Activated CD4-positive, alpha-beta T cell treated with anti-CD3 and anti-CD28 coated beads for 1 hour (primary cell): ENCODE measurements around the gene ADAMTSL5.

Source experiments
- DNase-seq: peaks from one replicate; pipeline ENCODE4 v3.0.0-alpha.2; 2020

Gene ADAMTSL5

GRCh38 chr19:1465191-1466016 is 47.4 kb downstream of the ADAMTSL5 start:
- DNase-seq, result no peak

GRCh38 chr19:1461862-1462261 is 51.0 kb downstream of the ADAMTSL5 start:
- DNase-seq, result no peak

GRCh38 chr19:1460033-1460995 is 52.5 kb downstream of the ADAMTSL5 start:
- DNase-seq, result no peak

DNA sequence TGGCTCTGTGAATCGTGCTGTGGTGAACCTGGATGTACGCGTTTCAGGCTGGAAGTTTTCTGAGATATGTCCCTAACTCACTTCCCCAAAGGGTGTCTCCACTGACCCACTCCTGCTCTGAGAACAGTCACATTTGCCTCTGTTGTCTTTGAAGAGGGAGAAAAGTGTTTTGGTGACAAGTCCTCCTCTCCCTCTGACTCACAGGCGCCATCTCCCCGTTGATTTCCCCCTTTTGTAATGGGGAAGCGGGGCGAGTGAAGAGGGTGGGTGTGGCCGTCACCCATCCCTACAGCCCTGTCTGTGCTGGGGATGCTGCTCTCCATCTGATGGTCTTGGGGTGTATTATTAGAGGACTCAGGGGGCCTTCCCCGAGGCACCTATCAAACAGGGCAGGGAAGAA is 53.3 kb downstream of the ADAMTSL5 start:
- no peak for DNase-seq

- no peak for DNase-seq
These were observed 54.9 kb downstream of the ADAMTSL5 start for GRCh38 chr19:1457892-1458291.

DNA sequence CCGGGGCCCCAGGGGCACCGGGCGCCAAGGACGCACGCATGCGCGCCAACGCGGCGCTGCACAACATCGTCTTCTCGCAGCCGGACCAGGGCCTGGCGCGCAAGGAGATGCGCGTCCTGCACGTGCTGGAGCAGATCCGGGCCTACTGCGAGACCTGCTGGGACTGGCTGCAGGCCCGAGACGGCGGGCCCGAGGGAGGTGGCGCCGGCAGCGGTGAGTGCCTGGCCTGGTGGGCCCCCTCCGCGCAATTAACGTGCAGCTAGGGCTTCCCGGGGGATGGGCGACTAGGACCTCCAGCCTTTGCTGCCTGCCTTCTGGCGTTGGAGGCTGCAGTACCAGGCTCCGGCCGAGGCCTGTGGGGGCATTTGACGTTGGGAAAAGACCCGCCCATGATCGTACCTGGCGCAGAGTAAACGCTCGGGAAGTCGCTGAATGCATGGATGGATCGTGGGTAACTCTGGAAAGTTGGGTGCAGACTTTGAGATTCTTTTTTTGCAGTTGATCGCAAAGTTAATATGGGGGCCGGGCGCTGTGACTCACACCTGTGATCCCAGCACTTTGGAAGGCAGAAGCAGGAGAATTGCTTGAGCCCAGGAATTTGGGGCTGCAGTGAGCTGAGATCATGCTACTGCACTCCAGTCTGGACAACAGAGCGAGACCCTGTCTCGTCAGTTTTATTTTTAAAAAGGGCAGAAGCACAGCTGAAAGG is 55.6 kb downstream of the ADAMTSL5 start:
- DNase-seq, result no peak

GRCh38 chr19:1456121-1456900 is 56.5 kb downstream of the ADAMTSL5 start:
- no peak for DNase-seq

DNA sequence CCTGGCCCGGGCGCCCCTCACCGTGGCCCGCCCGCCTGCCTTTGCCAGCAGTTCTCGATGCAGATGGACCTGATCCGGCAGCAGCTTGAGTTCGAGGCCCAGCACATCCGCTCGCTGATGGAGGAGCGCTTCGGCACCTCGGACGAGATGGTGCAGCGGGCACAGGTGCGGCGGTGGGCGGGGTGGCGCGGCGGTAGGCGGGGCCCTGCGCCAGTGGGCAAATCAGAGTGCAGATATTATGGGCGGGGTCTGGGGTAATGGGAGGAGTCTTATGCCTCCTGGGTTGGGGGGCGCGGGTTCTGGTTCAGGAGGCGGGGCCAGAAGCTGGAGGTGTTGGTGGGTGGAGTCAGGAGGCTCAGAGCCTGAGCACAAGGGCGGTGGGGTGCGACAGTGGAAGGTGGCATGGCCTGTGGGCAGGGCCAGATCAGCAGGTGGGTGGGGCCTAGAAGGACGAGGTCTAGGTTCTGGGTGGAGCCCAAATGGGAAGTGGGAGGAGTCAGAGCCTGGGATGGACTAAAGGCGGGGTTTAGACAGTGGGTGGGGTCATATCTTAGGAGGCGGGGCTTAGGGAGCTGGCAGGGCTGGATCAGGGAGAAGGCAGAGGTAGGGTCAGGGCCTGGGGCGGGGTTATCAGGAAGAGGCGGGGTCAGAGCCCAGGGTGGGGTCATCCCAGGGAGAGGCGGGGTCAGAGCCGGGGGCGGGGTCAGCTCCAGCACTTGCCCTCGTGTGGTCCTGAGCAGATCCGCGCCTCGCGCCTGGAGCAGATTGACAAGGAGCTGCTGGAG is 57.3 kb downstream of the ADAMTSL5 start:
- DNase-seq, result no peak
